GM12878 (cell line): ENCODE data around the gene TUBGCP3. TPM values are rescaled to one million over a fixed set of nuclear protein-coding genes. Genes with fewer than 3 reads are reported as not detected.
A peak's percentile ranks its signal among the peaks of the same experiment; 100 is the strongest.

ENCODE experiments used
- BHLHE40 ChIP-seq, 2 experiments: fragments of 450-650 bp in 1 of 2; IDR thresholded peaks; 2 replicates each; pipeline ENCODE4 v1.6.1; 2011 to 2017; ENCODE audit warnings: low read depth in 2 of 2, borderline replicate concordance in 1 of 2, improper control_type of control experiment in 1 of 2, low read length in 1 of 2, mild to moderate bottlenecking in 1 of 2
- CBX5 ChIP-seq: sonication (generic); IDR thresholded peaks from 2 replicates; pipeline ENCODE4 v1.6.1; 2016; ENCODE audit warnings: low read depth, moderate library complexity, mild to moderate bottlenecking, inconsistent platforms
- CEBPB ChIP-seq, 2 experiments: fragments of 150-350 bp in 1 of 2; IDR thresholded peaks; 2 replicates each; pipeline ENCODE4 v1.6.1; 2012 to 2014; ENCODE audit warnings: low read depth in 2 of 2, low read length in 2 of 2, borderline replicate concordance in 1 of 2, inconsistent platforms in 1 of 2
- EGR1 ChIP-seq, 2 experiments: IDR thresholded peaks; 1 replicate in 1 of 2; 2 replicates in 1 of 2; pipeline ENCODE4 v1.6.1; 2011 to 2012; ENCODE audit warnings: low read depth in 2 of 2, low read length in 2 of 2, borderline replicate concordance in 1 of 2, mild to moderate bottlenecking in 1 of 2, moderate library complexity in 1 of 2
- ETV6 ChIP-seq, 2 experiments: fragments of 450-650 bp in 1 of 2; IDR thresholded peaks in 1 of 2; conservative IDR thresholded peaks in 1 of 2; 2 replicates each; pipeline ENCODE4 v1.6.1; 2014; ENCODE audit warnings: antibody characterized with exemption in 1 of 2, borderline replicate concordance in 1 of 2, low read depth in 1 of 2, mild to moderate bottlenecking in 1 of 2, moderate library complexity in 1 of 2
- EZH2 ChIP-seq: IDR thresholded peaks from 2 replicates; pipeline ENCODE4 v1.6.1; 2012; ENCODE audit warnings: low read depth, mild to moderate bottlenecking, control low read depth, inconsistent platforms, low read length, borderline replicate concordance; ENCODE audit not compliant: control insufficient read depth
- IKZF1 ChIP-seq: fragments of 450-650 bp; conservative IDR thresholded peaks from 2 replicates; pipeline ENCODE4 v1.6.1; 2017; ENCODE audit warnings: antibody characterized with exemption, mild to moderate bottlenecking
- IKZF2 ChIP-seq, 2 experiments: fragments of 450-650 bp; IDR thresholded peaks; 2 replicates each; pipeline ENCODE4 v1.6.1; 2017; ENCODE audit warnings: mild to moderate bottlenecking in 2 of 2, moderate library complexity in 2 of 2
- LARP7 ChIP-seq: fragments of 450-650 bp; IDR thresholded peaks from 2 replicates; pipeline ENCODE4 v1.6.1; 2017; ENCODE audit warnings: mild to moderate bottlenecking
- MTA3 ChIP-seq: IDR thresholded peaks from 2 replicates; pipeline ENCODE4 v1.6.1; 2012; ENCODE audit warnings: low read length, inconsistent platforms, borderline replicate concordance
- MXI1 ChIP-seq: fragments of 150-350 bp; IDR thresholded peaks from 2 replicates; pipeline ENCODE4 v1.6.1; 2011; ENCODE audit warnings: low read depth, mild to moderate bottlenecking, inconsistent platforms, low read length, improper control_type of control experiment
- MYB ChIP-seq: fragments of 150-350 bp; IDR thresholded peaks from 2 replicates; pipeline ENCODE4 v1.6.1; 2014; ENCODE audit warnings: mild to moderate bottlenecking, low read depth, low read length, borderline replicate concordance
- PAX5 ChIP-seq: IDR thresholded peaks from 2 replicates; pipeline ENCODE4 v1.6.1; 2011; ENCODE audit warnings: low read depth, low read length, borderline replicate concordance
- RAD21 ChIP-seq: IDR thresholded peaks from 2 replicates; pipeline ENCODE4 v1.6.1; 2011; ENCODE audit warnings: mild to moderate bottlenecking, low read depth, low read length, moderate library complexity; ENCODE audit not compliant: insufficient read depth
- SMAD1 ChIP-seq: fragments of 450-650 bp; IDR thresholded peaks from 2 replicates; pipeline ENCODE4 v1.6.1; 2018; ENCODE audit warnings: mild to moderate bottlenecking, low read depth; ENCODE audit not compliant: partially characterized antibody
- SMAD5 ChIP-seq: IDR thresholded peaks from 2 replicates; pipeline ENCODE4 v1.6.1; 2016; ENCODE audit warnings: antibody characterized with exemption, low read depth
- SMARCA5 ChIP-seq: fragments of 450-650 bp; IDR thresholded peaks from 2 replicates; pipeline ENCODE4 v1.6.1; 2017; ENCODE audit warnings: mild to moderate bottlenecking
- SREBF2 ChIP-seq: IDR thresholded peaks from 2 replicates; pipeline ENCODE4 v1.6.1; 2012; ENCODE audit warnings: mild to moderate bottlenecking, low read length
- YY1 ChIP-seq: IDR thresholded peaks from 2 replicates; pipeline ENCODE4 v1.6.1; 2011; ENCODE audit warnings: low read depth, mild to moderate bottlenecking, low read length
- ZNF207 ChIP-seq: fragments of 450-650 bp; IDR thresholded peaks from 2 replicates; pipeline ENCODE4 v1.6.1; 2014; ENCODE audit warnings: antibody characterized with exemption, mild to moderate bottlenecking, borderline replicate concordance
- polyA plus RNA-seq, 11 experiments: library from polyadenylated mRNA; depleted of rRNA in 4 of 11; unstranded in 6 of 11; stranded (reverse) in 5 of 11; fragments of >200 nt; fragmentation: Nextera tagmentation in 4 of 11; fragmentation: Illumina TruSeq in 1 of 11; extraction: Ambion mirVana in 4 of 11; extraction: Trizol in 1 of 11; gene quantifications; 1 replicate in 1 of 11; 2 replicates in 10 of 11; pipeline versions ENCODE4 v1.2.1 to v1.2.3, GENCODE V29; 2011 to 2016; ENCODE audit warnings: inconsistent platforms in 2 of 11, missing spikeins in 2 of 11, low read depth in 1 of 11
- total RNA-seq, 4 experiments: library from RNA; depleted of rRNA in 3 of 4; stranded (reverse); fragments of >200 nt in 3 of 4; fragmentation: Illumina TruSeq in 1 of 4; extraction: Trizol in 1 of 4; gene quantifications; 2 replicates each; pipeline versions ENCODE4 v1.2.1 to v1.2.3, GENCODE V29; 2013 to 2021
- TF ChIP-seq, protein P1 (sequence below): fragments of 450-650 bp; IDR thresholded peaks from 2 replicates; pipeline ENCODE4 v1.6.1; 2017; ENCODE audit warnings: low read depth, mild to moderate bottlenecking, moderate library complexity
- TF ChIP-seq, protein P2 (sequence below): fragments of 450-650 bp; IDR thresholded peaks from 2 replicates; pipeline ENCODE4 v1.6.1; 2016; ENCODE audit warnings: mild to moderate bottlenecking
- TF ChIP-seq, protein P3 (sequence below), 3 experiments: IDR thresholded peaks in 2 of 3; conservative IDR thresholded peaks in 1 of 3; 2 replicates each; pipeline ENCODE4 v1.5.1; 2011; ENCODE audit warnings: low read depth in 3 of 3, low read length in 3 of 3, mild to moderate bottlenecking in 3 of 3, control low read depth in 2 of 3, moderate library complexity in 2 of 3, inconsistent platforms in 1 of 3, mixed read lengths in 1 of 3; ENCODE audit not compliant: control insufficient read depth in 2 of 3, insufficient read depth in 1 of 3; ENCODE audit errors: extremely low read depth in 1 of 3

TUBGCP3 gene
- total and polyA plus RNA-seq, 10 of the 15 experiments (the other 5 are each of a cell fraction or from before 2014, with no cell fraction given) = 4.0 to 34.0 (median 22.6) TPM

DNA sequence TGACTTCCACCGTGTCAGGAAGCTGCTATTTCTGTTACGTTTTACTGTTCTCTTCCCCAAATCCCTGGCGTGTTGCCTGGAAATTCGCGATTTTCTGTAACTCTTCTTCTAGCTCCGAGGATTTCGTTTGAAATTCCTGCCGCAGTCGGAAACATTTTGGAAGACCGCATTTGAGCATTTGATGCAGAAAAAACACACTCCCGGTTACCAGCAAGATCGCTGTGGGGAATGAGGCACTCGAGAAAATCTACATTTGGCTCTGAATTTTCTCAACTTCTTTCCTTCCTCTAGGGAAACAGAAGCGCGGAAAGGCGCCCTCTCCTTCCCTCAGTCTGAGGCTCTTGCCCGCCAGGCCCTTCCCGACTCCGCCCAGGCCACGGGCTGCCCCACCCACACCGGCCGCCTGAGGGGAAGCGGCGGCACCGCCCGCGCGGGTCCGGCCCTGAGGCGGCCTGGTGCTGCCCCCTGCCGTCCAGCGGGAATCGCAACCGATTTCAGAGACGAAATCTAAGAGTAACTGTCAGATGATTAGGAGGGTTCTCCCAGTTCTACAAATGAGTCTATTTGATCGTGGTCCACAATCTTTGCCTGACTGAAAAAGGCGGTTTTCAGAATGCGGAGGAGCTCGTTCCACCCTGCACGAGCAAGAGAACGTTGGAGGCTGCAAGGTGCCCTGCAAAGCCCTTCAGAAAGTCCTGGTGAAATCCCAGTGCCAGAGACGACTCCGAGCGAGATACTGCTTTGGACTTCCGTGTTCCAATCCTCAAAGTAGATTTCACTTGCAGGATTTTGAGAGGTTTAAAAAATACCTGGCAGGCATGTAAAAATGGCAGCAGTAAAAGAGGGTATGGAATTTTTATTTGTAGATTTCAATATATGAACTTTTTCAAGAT, 18.4 kb upstream of the TUBGCP3 start (continued):
- TF ChIP-seq, protein P1, sequence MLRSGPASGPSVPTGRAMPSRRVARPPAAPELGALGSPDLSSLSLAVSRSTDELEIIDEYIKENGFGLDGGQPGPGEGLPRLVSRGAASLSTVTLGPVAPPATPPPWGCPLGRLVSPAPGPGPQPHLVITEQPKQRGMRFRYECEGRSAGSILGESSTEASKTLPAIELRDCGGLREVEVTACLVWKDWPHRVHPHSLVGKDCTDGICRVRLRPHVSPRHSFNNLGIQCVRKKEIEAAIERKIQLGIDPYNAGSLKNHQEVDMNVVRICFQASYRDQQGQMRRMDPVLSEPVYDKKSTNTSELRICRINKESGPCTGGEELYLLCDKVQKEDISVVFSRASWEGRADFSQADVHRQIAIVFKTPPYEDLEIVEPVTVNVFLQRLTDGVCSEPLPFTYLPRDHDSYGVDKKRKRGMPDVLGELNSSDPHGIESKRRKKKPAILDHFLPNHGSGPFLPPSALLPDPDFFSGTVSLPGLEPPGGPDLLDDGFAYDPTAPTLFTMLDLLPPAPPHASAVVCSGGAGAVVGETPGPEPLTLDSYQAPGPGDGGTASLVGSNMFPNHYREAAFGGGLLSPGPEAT = 0 out of 2 replicates have a peak, but pooled peaks have one; percentile 16
- TF ChIP-seq SREBF2 (no peak), LARP7 (0 out of 2 replicates have a peak, but pooled peaks have one; percentile 36), SMAD5 (no peak), IKZF1 (peak; percentile 48; the same call in 1 of the 2 replicates), SMARCA5 (peak; percentile 71; the same call in 1 of the 2 replicates), ZNF207 (0 out of 2 replicates have a peak, but pooled peaks have one; percentile 22), MYB (no peak), EGR1 (IDR thresholded peaks at IDR 0.05; ENCODE audit: borderline replicate concordance in 1 of 2, low read depth in 2 of 2, low read length in 2 of 2) (0 out of 3 replicates have a peak, but pooled peaks of 1 of the 2 experiments have one; percentile 16), EZH2 (no peak), IKZF2 (IDR thresholded peaks at IDR 0.05) (no peak), MTA3 (no peak), PAX5 (no peak), BHLHE40 (IDR thresholded peaks at IDR 0.05; ENCODE audit: borderline replicate concordance in 1 of 2, low read depth in 2 of 2, low read length in 1 of 2) (peak in 1 of 2 experiments; percentile 56; a peak in 2 of 4 replicates), MXI1 (peak; percentile 35; the same call in 1 of the 2 replicates), CBX5 (0 out of 2 replicates have a peak, but pooled peaks have one; percentile 39), YY1 (peak; percentile 44; the same call in 1 of the 2 replicates), RAD21 (peak; percentile 91), CEBPB (IDR thresholded peaks at IDR 0.05; ENCODE audit: borderline replicate concordance in 1 of 2, low read depth in 2 of 2, low read length in 2 of 2) (no peak), ETV6 (conservative IDR thresholded peaks at IDR 0.05 in 1 of 2, IDR thresholded peaks at IDR 0.05 in 1 of 2; ENCODE audit: borderline replicate concordance in 1 of 2, low read depth in 1 of 2) (no peak), SMAD1 (no peak)
- TF ChIP-seq, protein P2, sequence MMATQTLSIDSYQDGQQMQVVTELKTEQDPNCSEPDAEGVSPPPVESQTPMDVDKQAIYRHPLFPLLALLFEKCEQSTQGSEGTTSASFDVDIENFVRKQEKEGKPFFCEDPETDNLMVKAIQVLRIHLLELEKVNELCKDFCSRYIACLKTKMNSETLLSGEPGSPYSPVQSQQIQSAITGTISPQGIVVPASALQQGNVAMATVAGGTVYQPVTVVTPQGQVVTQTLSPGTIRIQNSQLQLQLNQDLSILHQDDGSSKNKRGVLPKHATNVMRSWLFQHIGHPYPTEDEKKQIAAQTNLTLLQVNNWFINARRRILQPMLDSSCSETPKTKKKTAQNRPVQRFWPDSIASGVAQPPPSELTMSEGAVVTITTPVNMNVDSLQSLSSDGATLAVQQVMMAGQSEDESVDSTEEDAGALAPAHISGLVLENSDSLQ = peak; percentile 60
- TF ChIP-seq, protein P3, sequence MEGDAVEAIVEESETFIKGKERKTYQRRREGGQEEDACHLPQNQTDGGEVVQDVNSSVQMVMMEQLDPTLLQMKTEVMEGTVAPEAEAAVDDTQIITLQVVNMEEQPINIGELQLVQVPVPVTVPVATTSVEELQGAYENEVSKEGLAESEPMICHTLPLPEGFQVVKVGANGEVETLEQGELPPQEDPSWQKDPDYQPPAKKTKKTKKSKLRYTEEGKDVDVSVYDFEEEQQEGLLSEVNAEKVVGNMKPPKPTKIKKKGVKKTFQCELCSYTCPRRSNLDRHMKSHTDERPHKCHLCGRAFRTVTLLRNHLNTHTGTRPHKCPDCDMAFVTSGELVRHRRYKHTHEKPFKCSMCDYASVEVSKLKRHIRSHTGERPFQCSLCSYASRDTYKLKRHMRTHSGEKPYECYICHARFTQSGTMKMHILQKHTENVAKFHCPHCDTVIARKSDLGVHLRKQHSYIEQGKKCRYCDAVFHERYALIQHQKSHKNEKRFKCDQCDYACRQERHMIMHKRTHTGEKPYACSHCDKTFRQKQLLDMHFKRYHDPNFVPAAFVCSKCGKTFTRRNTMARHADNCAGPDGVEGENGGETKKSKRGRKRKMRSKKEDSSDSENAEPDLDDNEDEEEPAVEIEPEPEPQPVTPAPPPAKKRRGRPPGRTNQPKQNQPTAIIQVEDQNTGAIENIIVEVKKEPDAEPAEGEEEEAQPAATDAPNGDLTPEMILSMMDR (IDR thresholded peaks at IDR 0.05 in 2 of 3, conservative IDR thresholded peaks at IDR 0.05 in 1 of 3; ENCODE audit: control insufficient read depth in 2 of 3, extremely low read depth in 1 of 3, insufficient read depth in 1 of 3, low read depth in 3 of 3, low read length in 3 of 3) = peak; percentile 88 to 98 (median 90); a peak in 5 of 6 replicates
- TF ChIP-seq, all 136 proteins: peak for 18
